ENCODE results near the gene CACNA1H. TPM values are rescaled to one million over a fixed set of nuclear protein-coding genes. Genes with fewer than 3 reads are reported as not detected.

Gene CACNA1H
- total and polyA plus RNA-seq, 2 of the 8 experiments (the other 6 are each of a cell fraction or from before 2014, with no cell fraction given): 14.0 to 28.7 TPM

GRCh38 chr16:1129106-1129960 lies 23.6 kb upstream of the CACNA1H start:
- H4K91ac ChIP-seq (replicated peaks; ENCODE audit: insufficient read length, low read length): no peak overlapping the region
- no peaks in the 10 kb centered on the region for H3K27me3 ChIP-seq (replicated peaks in 1 of 4; ENCODE audit: control insufficient read depth in 3 of 4, extremely low read depth in 1 of 4, insufficient read depth in 3 of 4, low read length in 3 of 4)
- no peak overlapping the region for H3K56ac ChIP-seq (replicated peaks; ENCODE audit: insufficient read length, low read depth, low read length)
- no peak overlapping the region for H3K14ac ChIP-seq (ENCODE audit: insufficient read length)
- TF ChIP-seq BRCA1 (IDR thresholded peaks at IDR 0.05; ENCODE audit: low read depth, low read length) (no peak), EP300 (IDR thresholded peaks at IDR 0.05; ENCODE audit: borderline replicate concordance in 1 of 2, low read depth in 2 of 2, low read length in 2 of 2) (no peak), ATF2 (IDR thresholded peaks at IDR 0.05; ENCODE audit: low read length) (no peak)
- CTCF ChIA-PET (ENCODE audit: partially characterized antibody): interaction anchor here (0.6 kb wide), 1 partner anchor 812 kb away, joined by 3 read pairs; no protein-coding TSS in a partner anchor
- H2BK120ac ChIP-seq (replicated peaks; ENCODE audit: low read depth, low read length): no peak overlapping the region
- H3K23me2 ChIP-seq (ENCODE audit: low read depth, low read length): no peaks in the 10 kb centered on the region
- H3K79me1 ChIP-seq (ENCODE audit: low read depth, low read length): no peaks in the 10 kb centered on the region
- H2BK5ac ChIP-seq (ENCODE audit: low read depth, low read length): no peak overlapping the region
- no peak overlapping the region for H3K4ac ChIP-seq (replicated peaks; ENCODE audit: insufficient read length, low read depth, low read length)
- H2BK20ac ChIP-seq (ENCODE audit: low read length): no peak overlapping the region
- H3K9ac ChIP-seq (replicated peaks in 1 of 4; ENCODE audit: extremely low read depth in 1 of 4, low read depth in 3 of 4, low read length in 3 of 4): no peak overlapping the region
- H2AFZ ChIP-seq (ENCODE audit: low read length): no peak overlapping the region
- H4K5ac ChIP-seq (ENCODE audit: insufficient read length, low read depth, low read length): no peak overlapping the region
- peaks cover 0 to 6% (median 0%) of the 10 kb centered on the region in 4 experiments; a peak in 2 of 7 replicates for H3K4me1 ChIP-seq (replicated peaks in 1 of 4; ENCODE audit: control insufficient read depth in 3 of 4, insufficient read depth in 4 of 4, low read length in 3 of 4)
- no peak overlapping the region for H3K18ac ChIP-seq (ENCODE audit: extremely low read depth, low read length)
- H3K79me2 ChIP-seq (ENCODE audit: control insufficient read depth in 1 of 2, insufficient read depth in 2 of 2, low read length in 2 of 2): no peaks in the 10 kb centered on the region
- no peak overlapping the region for H2BK12ac ChIP-seq (ENCODE audit: low read depth, low read length)
- no peak overlapping the region for H3K4me3 ChIP-seq (ENCODE audit: extremely low read depth in 1 of 4, insufficient read depth in 2 of 4, low read depth in 3 of 4, low read length in 4 of 4)
- WGBS, 2 experiments (ENCODE audit: extremely low coverage in 1 of 2, insufficient coverage in 1 of 2, insufficient read length in 1 of 2, insufficient replicate concordance in 2 of 2, low coverage in 1 of 2, low lambda C conversion rate in 2 of 2, missing lambda C conversion rate in 1 of 2): 96% methylated on average over 42 of the region's 48 CpGs; no CpG with 5 or more reads in 1 of the 2 experiments
- DNase-seq (ENCODE audit: low read depth in 1 of 2, low spot score in 2 of 2) (no peak), FAIRE-seq (no peak)
- POLR2A ChIA-PET (ENCODE audit: partially characterized antibody): interaction anchor here (1.2 kb wide), 1 partner anchor 17 kb away, joined by 3 read pairs; no protein-coding TSS in a partner anchor
- no peak overlapping the region for H2AK5ac ChIP-seq (ENCODE audit: low read depth, low read length)
- no peak overlapping the region for H3K27ac ChIP-seq (ENCODE audit: low read depth, low read length)
- no peak overlapping the region for H3K23ac ChIP-seq (ENCODE audit: insufficient read length)
- no peak overlapping the region for H2BK15ac ChIP-seq (ENCODE audit: low read length)
- no peaks in the 10 kb centered on the region for H3K9me3 ChIP-seq (ENCODE audit: insufficient read depth in 2 of 2, low read depth in 1 of 2, low read length in 1 of 2)
- no peak overlapping the region for H3K4me2 ChIP-seq (ENCODE audit: insufficient read depth in 1 of 2, low read depth in 2 of 2, low read length in 2 of 2)
- H4K20me1 ChIP-seq (replicated peaks in 1 of 2; ENCODE audit: control insufficient read depth in 1 of 2, insufficient read depth in 2 of 2, low read length in 2 of 2): no peaks in the 10 kb centered on the region
- H3K36me3 ChIP-seq (ENCODE audit: control insufficient read depth in 2 of 4, insufficient read depth in 4 of 4, low read length in 3 of 4): no peaks in the 10 kb centered on the region
- no peak overlapping the region for H4K8ac ChIP-seq (ENCODE audit: extremely low read depth, insufficient read depth, low read length)
